Epithelial cell of esophagus (primary cell): ENCODE results near the gene C11orf68.
A peak's percentile ranks its signal among the peaks of the same experiment; 100 is the strongest.
"Not testable (repeated sequence)": the region's sequence is repeated elsewhere in the genome, so short reads cannot be mapped to it uniquely, and the experiment has no call there.

Source experiments
- DNase-seq: peaks from one replicate; pipeline ENCODE4 v3.0.0; 2010; ENCODE audit warnings: low read depth
- H3K4me3 ChIP-seq: 2 replicates; pipeline ENCODE4 v1.5.1; 2011; ENCODE audit warnings: mild to moderate bottlenecking, low read length, control low read depth
- CTCF ChIP-seq: IDR thresholded peaks from 2 replicates; pipeline ENCODE4 v1.5.1; 2011; ENCODE audit warnings: low read depth, mild to moderate bottlenecking, low read length, control low read depth, inconsistent platforms; ENCODE audit not compliant: insufficient read depth; ENCODE audit errors: missing control alignments

The C11orf68 gene

DNA sequence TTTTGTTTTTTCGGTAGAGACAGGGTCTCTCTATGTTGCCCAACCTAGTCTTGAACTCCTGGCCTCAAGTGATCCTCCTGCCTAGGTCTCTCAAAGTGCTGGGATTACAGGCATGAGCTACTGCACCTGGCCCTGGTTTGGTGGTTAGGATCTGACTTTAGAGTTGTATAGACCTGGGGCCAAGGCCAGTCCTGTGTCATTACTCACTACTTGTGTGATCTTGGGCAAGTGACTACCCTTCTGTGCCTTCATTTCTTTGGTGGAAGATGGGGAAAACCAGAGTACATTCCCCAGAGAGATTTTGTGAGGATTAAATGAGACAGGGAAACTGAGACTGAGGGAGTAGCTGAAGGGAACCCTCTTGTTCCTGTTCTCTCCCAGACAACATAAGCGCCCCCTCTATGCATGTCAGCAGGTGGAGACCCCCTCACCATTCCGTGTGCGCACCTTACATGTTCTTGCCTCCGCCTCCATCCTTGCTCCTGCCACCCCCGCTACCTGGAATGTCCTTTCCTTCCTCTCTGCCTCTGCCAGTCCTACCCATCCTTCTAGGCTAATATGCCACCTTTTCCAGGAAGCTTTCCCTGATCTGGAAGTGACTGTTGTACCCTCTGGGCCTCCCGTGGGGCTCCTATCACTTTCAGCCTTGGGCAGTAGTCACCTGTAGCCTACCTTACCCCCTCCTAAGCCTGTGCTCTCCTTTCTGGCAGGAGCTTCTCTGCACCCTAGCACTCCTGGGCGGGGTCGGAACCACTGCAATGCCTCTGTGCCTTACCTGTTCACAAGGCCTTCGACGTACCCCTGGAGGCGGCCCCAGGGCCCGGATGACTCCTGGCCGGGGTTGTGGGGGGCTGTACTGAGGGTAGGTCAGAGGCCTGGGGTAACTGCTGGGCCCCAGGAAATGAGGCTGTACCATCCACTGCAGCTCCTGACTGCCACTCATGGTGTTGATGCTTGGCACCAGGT is 22.5 kb downstream of the C11orf68 start:
- DNase-seq = no peak
- no peak overlapping the region for H3K4me3 ChIP-seq
- TF ChIP-seq CTCF = no peak

GRCh38 chr11:65895482-65895981 is 23.3 kb downstream of the C11orf68 start:
- H3K4me3 ChIP-seq = no peak overlapping the region
- no peak for TF ChIP-seq CTCF
- DNase-seq = no peak

DNA sequence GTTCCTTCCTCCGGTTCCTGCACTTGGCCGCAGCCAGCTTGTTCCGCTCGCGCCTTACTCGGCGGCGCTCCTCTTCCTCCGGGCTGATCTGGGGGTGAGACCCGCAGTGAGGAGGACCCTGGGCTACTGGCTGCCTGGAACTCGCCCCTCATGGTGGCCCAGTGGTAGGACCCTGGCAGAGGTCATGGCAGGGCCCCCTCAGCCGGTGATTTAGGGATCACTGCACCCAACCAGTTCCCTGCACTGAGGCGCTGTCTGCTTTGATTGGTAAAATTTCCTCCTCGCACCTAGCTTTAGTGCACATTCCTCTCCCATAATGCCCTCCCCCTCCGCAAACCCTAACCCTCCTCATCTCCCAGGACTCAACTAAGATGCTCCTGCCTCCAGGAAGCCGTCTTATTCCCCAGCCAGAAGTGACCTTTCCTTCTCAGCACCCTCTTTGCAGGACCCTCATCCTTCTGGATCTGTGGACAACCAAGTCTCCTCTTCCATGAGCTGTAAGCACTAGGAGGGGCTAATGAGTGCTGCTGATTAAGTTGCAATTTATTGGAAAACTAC is 24.7 kb downstream of the C11orf68 start:
- no peak for DNase-seq
- TF ChIP-seq CTCF = no peak
- no peak overlapping the region for H3K4me3 ChIP-seq

- H3K4me3 ChIP-seq = no peak overlapping the region
- no peak for TF ChIP-seq CTCF
- DNase-seq = no peak
Observed at GRCh38 chr11:65892661-65893317, 26.1 kb downstream of the C11orf68 start.

- not testable (repeated sequence) for DNase-seq
- H3K4me3 ChIP-seq = peak overlapping the region; percentile 67
Observed at GRCh38 chr11:65892137-65892540, 26.7 kb downstream of the C11orf68 start.

DNA sequence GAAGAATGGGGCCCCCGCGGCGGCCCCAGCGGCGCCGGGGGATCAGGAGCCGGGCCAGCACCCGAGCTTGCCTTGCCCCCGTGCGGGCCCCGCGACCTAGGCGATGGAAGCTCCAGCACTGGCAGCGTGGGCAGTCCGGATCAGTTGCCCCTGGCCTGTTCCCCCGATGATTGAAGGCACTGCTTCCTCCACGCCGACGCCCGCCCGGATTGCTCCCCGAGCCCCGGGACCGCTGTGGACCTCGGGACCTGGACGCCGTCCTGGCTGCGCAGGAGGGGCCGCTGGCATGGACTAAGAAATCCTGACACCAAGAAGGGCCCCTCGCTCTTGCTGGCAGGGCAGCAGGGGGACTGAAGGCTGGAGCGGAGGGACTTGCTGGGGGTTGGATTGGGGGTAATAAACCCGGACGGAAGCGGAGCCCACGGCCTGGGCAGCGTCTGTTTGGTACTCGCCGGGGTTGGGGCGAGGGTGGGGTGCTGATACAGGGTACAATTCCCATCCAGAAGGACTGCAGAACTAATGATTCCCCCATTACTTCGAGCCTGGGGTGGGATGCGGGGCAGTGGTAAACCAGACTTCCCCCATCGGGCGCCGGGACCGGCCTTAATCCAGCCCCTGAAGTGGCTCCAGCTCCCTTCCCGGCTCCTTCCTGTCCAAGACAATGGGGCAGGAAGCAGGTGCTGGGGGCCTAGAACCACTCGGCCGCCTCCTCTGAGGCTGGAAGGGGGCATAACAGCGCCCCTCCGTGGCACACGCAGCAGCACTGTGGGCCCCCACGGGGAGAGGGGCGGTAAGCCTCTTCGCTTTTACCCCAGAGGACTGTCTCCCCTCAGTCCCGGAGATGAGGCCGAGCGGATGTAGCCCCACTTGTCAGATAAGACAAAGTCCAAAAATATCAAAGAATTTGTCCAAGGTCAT is 27.4 kb downstream of the C11orf68 start:
- DNase-seq = no peak
- TF ChIP-seq CTCF = peak; percentile 8
- H3K4me3 ChIP-seq = peak overlapping the region; percentile 67
